ENCODE data around the gene PHYHD1.
"Not testable (repeated sequence)": the region's sequence is repeated elsewhere in the genome, so short reads cannot be mapped to it uniquely, and the experiment has no call there.

The PHYHD1 gene

GRCh38 chr9:128927731-128928411, 7.1 kb downstream of the PHYHD1 start:
- peak; percentile 63 to 68 for ATAC-seq

GRCh38 chr9:128928624-128929023, 7.8 kb downstream of the PHYHD1 start:
- ATAC-seq, result no peak

GRCh38 chr9:128929560-128929959, 8.8 kb downstream of the PHYHD1 start:
- no peak for ATAC-seq

- no peak for ATAC-seq
These were observed 12.9 kb downstream of the PHYHD1 start for GRCh38 chr9:128933731-128934130.

GRCh38 chr9:128936171-128936865, 15.5 kb downstream of the PHYHD1 start:
- no peak for ATAC-seq

GRCh38 chr9:128937310-128938165, 16.8 kb downstream of the PHYHD1 start:
- ATAC-seq, result no peak

GRCh38 chr9:128940271-128940921, 19.6 kb downstream of the PHYHD1 start:
- no peak for ATAC-seq

- no peak for ATAC-seq
These were observed 20.4 kb downstream of the PHYHD1 start for GRCh38 chr9:128940946-128941755.

- no peak for ATAC-seq
These were observed 23.2 kb downstream of the PHYHD1 start for GRCh38 chr9:128943832-128944620.

- not testable (repeated sequence) for ATAC-seq
These were observed 24.2 kb downstream of the PHYHD1 start for GRCh38 chr9:128944966-128945365.

- no peak for ATAC-seq
These were observed 25.2 kb downstream of the PHYHD1 start for GRCh38 chr9:128945798-128946501.

- ATAC-seq, result peak; percentile 7 to 11
These were observed 25.9 kb downstream of the PHYHD1 start for GRCh38 chr9:128946571-128947276.

GRCh38 chr9:128947277-128947526, 26.4 kb downstream of the PHYHD1 start:
- no peak for ATAC-seq

GRCh38 chr9:128947527-128948301, 26.9 kb downstream of the PHYHD1 start, which contains the start of the genes DOLK and NUP188:
DOLK (minus strand) TSS chr9:128947603; CDS start chr9:128947303, 300 bp downstream.
NUP188 (plus strand) TSS chr9:128947699; CDS start chr9:128947720, 21 bp downstream.
- peak; percentile 81 to 83 for ATAC-seq

GRCh38 chr9:128961403-128961802, 40.6 kb downstream of the PHYHD1 start:
- ATAC-seq, result not testable (repeated sequence)

- no peak for ATAC-seq
These were observed 48.7 kb downstream of the PHYHD1 start for GRCh38 chr9:128969491-128969890.

- no peak for ATAC-seq
These were observed 52.2 kb downstream of the PHYHD1 start for GRCh38 chr9:128972956-128973355.

GRCh38 chr9:128979111-128979510, 58.3 kb downstream of the PHYHD1 start:
- no peak for ATAC-seq

- no peak for ATAC-seq
These were observed 62.8 kb downstream of the PHYHD1 start for GRCh38 chr9:128983536-128983935.
